ENCODE measurements around the gene PFN4. TPM values are rescaled to one million over a fixed set of nuclear protein-coding genes. Genes with fewer than 3 reads are reported as not detected.

Gene PFN4
- total RNA-seq, 1 experiment from 2014 or later, result not detected

- TF ChIP-seq HMGA2 (CRISPR knock-in tag; IDR thresholded peaks at IDR 0.05) (no peak), ATF3 (CRISPR knock-in tag; conservative IDR thresholded peaks at IDR 0.05) (no peak), ZNF232 (CRISPR knock-in tag; IDR thresholded peaks at IDR 0.05) (peak; percentile 83; the same call in 1 of the 2 replicates), PREB (CRISPR knock-in tag; IDR thresholded peaks at IDR 0.05; ENCODE audit: borderline replicate concordance) (peak; percentile 76; the same call in 1 of the 2 replicates), TEAD1 (CRISPR knock-in tag; IDR thresholded peaks at IDR 0.05) (peak; percentile 71; the same call in 1 of the 2 replicates), USF2 (CRISPR knock-in tag; IDR thresholded peaks at IDR 0.05) (no peak), ZNF512 (CRISPR knock-in tag; IDR thresholded peaks at IDR 0.05; ENCODE audit: borderline replicate concordance) (no peak), NFE2L1 (CRISPR knock-in tag; IDR thresholded peaks at IDR 0.05) (0 out of 2 replicates have a peak, but pooled peaks have one; percentile 13)
Measured at GRCh38 chr2:24075915-24076848, 47.0 kb downstream of the PFN4 start, which contains the start of gene SF3B6 (continued).

GRCh38 chr2:24075259-24075658, 47.9 kb downstream of the PFN4 start:
- H3K4me3 Mint-ChIP-seq, result peak overlapping the region; percentile 96
- no peaks in the 10 kb centered on the region for H3K27me3 Mint-ChIP-seq (ENCODE audit: low read depth)
- DNase-seq (ENCODE audit: low spot score), result no peak
- peaks cover 31% of the 10 kb centered on the region for H3K36me3 Mint-ChIP-seq
- ChIA-PET POLR2A (no interaction called here), CTCF (interaction anchor here (1.9 kb wide), 1 partner anchor 9 kb away, joined by 12 read pairs; the partner anchor contains the start of gene TP53I3)
- H3K27ac Mint-ChIP-seq, result peak overlapping the region; percentile 99
- TF ChIP-seq MXD4 (CRISPR knock-in tag; IDR thresholded peaks at IDR 0.05; ENCODE audit: borderline replicate concordance) (no peak), NFYB (CRISPR knock-in tag; conservative IDR thresholded peaks at IDR 0.05; ENCODE audit: low read depth) (no peak), E2F1 (CRISPR knock-in tag; IDR thresholded peaks at IDR 0.05) (no peak), CREM (CRISPR knock-in tag; IDR thresholded peaks at IDR 0.05) (no peak), MAX (CRISPR knock-in tag; IDR thresholded peaks at IDR 0.05) (no peak), MYBL2 (CRISPR knock-in tag; IDR thresholded peaks at IDR 0.05) (no peak), GTF2I (CRISPR knock-in tag; conservative IDR thresholded peaks at IDR 0.05) (no peak), PRDM15 (CRISPR knock-in tag; IDR thresholded peaks at IDR 0.05) (no peak), PRRX2 (CRISPR knock-in tag; IDR thresholded peaks at IDR 0.05) (no peak)
- H3K4me1 Mint-ChIP-seq, result peaks cover 21% of the 10 kb centered on the region
- H3K9me3 Mint-ChIP-seq, result no peaks in the 10 kb centered on the region
- ATAC-seq, result no peak
